ENCODE measurements around the gene GTPBP3.

DNA sequence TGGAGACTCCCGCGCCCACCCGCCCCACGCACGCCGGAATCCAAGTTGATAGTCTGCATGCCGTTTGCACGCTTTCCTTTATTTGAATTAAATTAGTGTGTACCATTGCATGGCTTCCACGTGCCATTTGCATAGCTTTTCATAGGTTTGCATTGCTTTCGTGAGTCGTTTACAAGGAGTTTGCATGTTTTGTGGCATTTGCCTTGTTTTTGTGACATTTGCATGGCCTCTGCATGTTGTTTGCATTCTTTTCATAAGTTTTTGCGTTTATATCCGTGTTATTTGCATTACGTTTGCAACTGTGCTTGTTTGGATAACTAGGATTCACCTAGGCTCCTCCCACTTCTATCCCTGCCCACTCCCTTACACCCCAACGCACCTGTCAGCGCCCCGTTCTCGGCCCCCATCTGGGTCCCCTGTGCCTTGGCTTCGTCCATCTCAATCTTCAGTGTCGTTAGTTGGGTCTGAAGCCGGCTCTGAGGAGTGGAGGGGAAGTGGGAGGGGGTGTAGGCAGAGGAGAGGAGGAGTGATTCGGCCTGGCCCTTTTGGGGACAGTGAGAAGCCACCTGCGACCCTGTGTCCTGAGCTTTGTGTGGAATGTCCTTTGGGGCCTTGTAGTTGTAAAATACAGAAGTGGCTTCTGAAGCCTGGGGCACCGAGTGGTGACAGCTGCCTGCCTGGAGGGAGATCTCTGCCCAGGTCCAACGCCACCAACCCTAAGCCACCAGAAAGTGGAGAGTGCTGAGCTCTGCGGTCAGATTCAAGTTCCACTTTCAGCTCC, 54.2 kb downstream of the GTPBP3 start:
- TF ChIP-seq CTCF (optimal IDR thresholded peaks at IDR 0.05 in 1 of 3, IDR thresholded peaks at IDR 0.05 in 1 of 3, conservative IDR thresholded peaks at IDR 0.05 in 1 of 3; ENCODE audit: extremely low read depth in 1 of 3, insufficient read depth in 2 of 3, low read length in 3 of 3), result no peak
- TF ChIP-seq EZH2 (IDR thresholded peaks at IDR 0.05; ENCODE audit: low read length), result no peak
